Stimulated activated CD4-positive, alpha-beta T cell treated with anti-CD3 and anti-CD28 coated beads, TNF-alpha, amount 100 ng/mL, for 48 hours (primary cell): ENCODE results near the gene DAZAP1.

Source experiments
- DNase-seq, 3 donors: peaks; one replicate each; pipeline ENCODE4 v3.0.0-alpha.2; 2020; ENCODE audit warnings: low read depth in 3 of 3

DAZAP1 gene

GRCh38 chr19:1407528-1408299 is at the start of gene DAZAP1:
DAZAP1 (plus strand) TSS chr19:1407586; CDS start chr19:1407774, 188 bp downstream.
- DNase-seq: no peak

- no peak for DNase-seq
Measured at GRCh38 chr19:1360126-1360817, 47.1 kb upstream of the DAZAP1 start.

- DNase-seq: no peak
Measured at GRCh38 chr19:1360818-1361461, 46.4 kb upstream of the DAZAP1 start.

- DNase-seq: no peak
Measured at GRCh38 chr19:1361601-1362386, 45.6 kb upstream of the DAZAP1 start.

GRCh38 chr19:1362387-1363257 is 44.8 kb upstream of the DAZAP1 start:
- DNase-seq: no peak

- DNase-seq: no peak
Measured at GRCh38 chr19:1363599-1363998, 43.8 kb upstream of the DAZAP1 start.

- no peak for DNase-seq
Measured at GRCh38 chr19:1364070-1364704, 43.2 kb upstream of the DAZAP1 start.

GRCh38 chr19:1365319-1366269 is 41.8 kb upstream of the DAZAP1 start:
- no peak for DNase-seq

- DNase-seq: no peak
Measured at GRCh38 chr19:1366296-1366695, 41.1 kb upstream of the DAZAP1 start.

GRCh38 chr19:1366899-1367870 is 40.2 kb upstream of the DAZAP1 start:
- DNase-seq: no peak

GRCh38 chr19:1369214-1369805 is 38.1 kb upstream of the DAZAP1 start:
- DNase-seq: no peak

GRCh38 chr19:1370579-1371361 is 36.6 kb upstream of the DAZAP1 start:
- no peak for DNase-seq

GRCh38 chr19:1373042-1373533 is 34.3 kb upstream of the DAZAP1 start:
- no peak for DNase-seq

- DNase-seq: no peak
Measured at GRCh38 chr19:1373534-1374249, 33.7 kb upstream of the DAZAP1 start.

- no peak for DNase-seq
Measured at GRCh38 chr19:1374250-1374577, 33.2 kb upstream of the DAZAP1 start.

- DNase-seq: no peak
Measured at GRCh38 chr19:1376415-1376805, 31.0 kb upstream of the DAZAP1 start.
